GM19372 (cell line): ENCODE data around the gene MICOS13.

Source experiments
- ATAC-seq: cut with Tn5 transposase; IDR thresholded peaks from one replicate; pipeline ENCODE4 v1.9.1; 2021; ENCODE audit warnings: mild to moderate bottlenecking, low read depth, moderate library complexity; ENCODE audit not compliant: unreplicated experiment

Gene MICOS13

DNA sequence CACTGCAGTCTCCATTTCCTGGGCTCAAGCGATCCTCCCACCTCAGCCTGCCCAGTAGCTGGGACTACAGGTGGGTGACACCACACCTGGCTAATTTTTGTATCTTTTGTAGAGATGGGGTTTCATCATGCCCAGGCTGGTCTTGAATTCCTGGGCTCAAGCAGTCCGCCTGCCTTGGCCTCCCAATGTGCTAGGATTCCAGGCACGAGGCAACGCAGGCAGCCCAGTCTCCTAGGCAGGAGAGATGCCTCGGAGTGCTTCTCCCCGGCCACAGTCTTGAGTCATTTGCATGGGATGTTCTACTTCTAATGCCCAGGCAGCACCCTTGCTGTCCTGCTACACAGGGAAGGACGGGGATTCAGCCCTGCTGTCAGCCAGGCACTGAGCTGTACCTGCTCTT is 8.7 kb downstream of the MICOS13 start:
- ATAC-seq, result no peak

- no peak for ATAC-seq
Observed at GRCh38 chr19:5669212-5669611, 11.1 kb downstream of the MICOS13 start.

DNA sequence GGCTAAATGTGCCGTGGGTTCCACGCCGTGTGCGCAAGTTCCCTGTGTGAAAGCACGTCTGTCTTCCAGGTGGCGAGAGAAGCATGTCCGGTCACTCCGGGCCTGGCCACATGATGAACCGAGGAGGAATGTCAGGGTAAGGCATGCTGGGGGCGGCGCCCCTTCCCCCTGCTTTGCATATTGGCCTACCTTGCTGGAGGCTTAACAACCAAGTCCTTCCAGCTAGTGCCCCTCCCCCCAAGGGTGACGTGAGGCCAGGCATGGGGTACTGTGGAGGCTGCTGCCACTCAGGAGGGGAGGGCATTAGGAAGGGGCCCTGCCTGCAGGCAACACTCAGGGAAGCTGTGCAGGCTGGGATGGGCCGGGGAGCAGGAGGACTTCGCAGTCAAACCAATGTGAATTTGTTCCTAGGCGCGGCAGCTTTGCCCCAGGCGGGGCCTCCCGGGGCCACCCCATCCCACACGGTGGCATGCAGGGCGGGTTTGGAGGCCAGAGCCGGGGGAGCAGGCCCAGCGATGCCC is 12.5 kb downstream of the MICOS13 start:
- ATAC-seq, result no peak

DNA sequence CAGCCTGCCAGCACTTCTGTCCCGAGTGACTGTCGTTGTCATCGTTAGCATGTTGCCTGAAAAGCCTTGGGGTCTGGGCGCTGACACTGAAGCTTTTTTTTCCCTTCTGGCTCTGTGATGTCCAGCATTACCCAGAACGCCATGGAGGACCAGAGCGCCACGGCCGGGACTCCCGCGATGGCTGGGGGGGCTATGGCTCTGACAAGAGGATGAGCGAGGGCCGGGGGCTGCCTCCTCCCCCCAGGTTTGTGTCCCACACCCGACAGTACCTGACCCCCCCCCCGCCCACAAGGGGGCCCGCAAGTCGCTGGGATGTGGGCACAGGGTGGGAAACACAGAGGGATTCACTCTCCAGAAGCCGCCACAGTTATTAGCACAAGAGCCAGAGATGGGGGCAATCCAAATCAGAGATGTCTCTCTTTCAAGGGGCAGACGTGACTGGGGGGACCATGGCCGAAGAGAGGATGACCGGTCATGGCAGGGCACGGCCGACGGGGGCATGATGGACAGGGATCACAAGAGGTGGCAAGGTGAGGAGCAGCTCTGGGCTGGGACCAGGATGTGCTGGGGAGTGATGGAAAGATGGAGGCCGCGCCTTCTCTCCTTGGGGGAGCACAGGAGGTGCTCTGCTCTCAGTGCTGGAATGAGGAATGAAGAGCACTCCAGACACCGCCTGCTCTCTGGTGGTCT is 13.2 kb downstream of the MICOS13 start:
- ATAC-seq, result no peak

- no peak for ATAC-seq
Observed at GRCh38 chr19:5665781-5666513, 14.4 kb downstream of the MICOS13 start.

GRCh38 chr19:5664515-5664914 is 15.8 kb downstream of the MICOS13 start:
- ATAC-seq, result no peak

DNA sequence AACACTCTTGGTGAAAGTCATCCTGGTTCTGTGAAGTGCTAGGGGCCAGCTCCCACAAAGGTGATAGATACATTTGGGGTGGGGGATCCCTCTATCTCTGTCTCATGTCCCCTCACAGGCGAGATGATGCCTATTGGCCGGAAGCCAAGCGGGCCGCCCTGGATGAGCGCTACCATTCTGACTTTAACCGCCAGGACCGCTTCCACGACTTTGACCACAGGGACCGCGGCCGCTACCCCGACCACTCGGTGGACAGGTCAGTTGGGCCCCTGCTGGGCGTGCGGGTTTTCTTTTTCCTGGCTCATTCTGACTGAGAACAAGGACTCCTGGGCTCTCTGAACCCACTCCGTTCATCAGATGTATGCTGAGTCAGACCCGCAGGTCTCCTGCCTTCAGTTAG is 16.4 kb downstream of the MICOS13 start:
- ATAC-seq, result no peak

- ATAC-seq, result no peak
Observed at GRCh38 chr19:5661483-5661882, 18.8 kb downstream of the MICOS13 start.

- ATAC-seq, result no peak
Observed at GRCh38 chr19:5655412-5655811, 24.9 kb downstream of the MICOS13 start.

GRCh38 chr19:5654931-5655330 is 25.4 kb downstream of the MICOS13 start:
- no peak for ATAC-seq

DNA sequence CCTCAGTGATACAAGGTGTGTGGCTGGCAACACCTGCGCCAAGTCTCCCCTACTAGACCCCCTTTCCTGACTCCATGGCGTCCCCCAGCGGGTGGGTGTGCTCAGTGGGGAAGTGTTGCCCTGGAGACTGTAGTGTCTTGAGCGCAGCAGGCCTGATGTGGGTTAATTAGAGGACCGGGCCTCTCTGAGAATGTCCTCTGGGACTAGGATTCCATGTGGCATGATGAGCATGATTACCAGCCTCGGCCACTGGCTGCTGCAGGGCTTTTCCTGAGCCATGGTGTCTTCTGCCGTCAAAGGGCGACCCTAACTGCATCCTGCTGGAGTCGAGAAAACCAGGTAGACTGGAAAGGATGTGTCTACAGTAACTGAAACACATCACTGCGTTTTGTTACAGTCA is 28.1 kb downstream of the MICOS13 start:
- no peak for ATAC-seq

DNA sequence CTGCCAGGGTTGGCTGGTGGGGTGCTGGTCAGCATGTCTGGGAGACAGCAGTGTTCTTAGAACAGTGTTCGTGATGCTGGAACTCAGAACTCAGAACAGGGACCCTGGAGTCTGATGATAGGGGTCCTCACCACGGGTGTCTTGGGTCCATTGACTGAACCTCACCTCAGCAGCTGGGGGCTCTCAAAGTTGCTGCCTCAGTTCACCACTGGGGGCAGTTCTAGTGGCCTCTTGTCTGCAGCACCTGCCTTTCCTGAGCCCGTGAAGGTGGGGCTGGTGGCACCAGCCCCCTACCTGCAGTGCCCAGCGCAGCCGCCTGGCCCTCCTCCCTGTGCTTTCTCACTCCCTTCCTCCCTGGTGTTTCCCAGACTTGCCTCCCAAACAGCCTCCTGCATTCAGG is 29.0 kb downstream of the MICOS13 start:
- ATAC-seq, result no peak

DNA sequence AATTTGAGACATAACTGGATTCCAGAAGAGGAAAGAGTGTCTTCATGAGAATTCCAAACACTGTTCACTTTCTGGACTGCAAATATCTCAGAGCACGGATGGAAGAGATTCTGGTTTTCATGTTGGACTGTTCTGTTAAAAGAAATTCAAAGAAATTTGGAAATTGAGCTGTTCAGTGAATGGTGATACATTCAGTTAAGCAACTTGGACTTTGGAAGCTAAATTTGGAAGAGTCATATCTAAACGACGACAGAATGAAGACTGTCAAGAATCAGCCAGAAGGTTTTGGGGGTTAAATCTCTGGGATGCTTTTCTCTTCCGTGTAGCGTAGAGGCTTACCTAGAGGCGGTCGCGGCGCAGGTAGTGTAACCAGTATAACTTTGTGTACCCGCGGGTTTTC is 31.9 kb downstream of the MICOS13 start:
- no peak for ATAC-seq

GRCh38 chr19:5646703-5647102 is 33.6 kb downstream of the MICOS13 start:
- no peak for ATAC-seq

DNA sequence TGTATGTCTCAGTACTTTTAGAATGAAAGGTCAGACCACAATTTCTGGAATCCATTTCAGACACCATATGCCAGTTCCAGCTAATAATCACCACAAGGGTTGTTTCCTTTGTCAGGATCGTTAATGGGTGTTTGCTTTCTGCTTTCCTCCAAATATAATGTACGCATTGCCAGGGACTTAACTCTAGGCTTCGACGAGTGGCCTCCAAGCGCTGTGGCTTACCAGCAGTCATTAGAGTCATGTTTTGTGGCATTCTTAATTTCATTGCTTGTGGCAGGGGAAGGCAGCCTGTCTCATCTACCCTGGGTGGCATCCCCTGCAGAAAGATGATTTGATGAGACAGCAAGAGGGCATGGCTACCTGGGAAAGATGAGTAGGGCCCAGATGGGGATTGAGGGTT is 34.9 kb downstream of the MICOS13 start:
- ATAC-seq, result no peak

DNA sequence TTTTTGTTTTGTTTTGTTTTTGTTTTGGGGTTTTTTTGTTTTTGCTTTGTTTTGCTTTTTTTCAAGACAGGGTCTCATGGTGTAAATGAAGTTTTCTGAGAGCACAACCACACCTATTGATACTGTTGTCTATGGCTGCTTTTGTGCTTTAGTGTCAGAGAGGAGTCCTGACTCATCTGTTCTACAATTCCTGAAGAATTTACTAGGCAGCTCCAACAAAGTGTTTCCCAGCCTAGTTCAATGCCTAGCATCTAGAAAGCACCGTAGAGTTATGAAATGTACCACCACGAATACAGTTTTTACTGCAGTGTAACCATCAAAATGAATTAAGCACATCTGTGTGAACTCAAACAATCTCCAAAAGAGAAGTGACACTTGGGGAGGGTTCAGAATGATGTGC is 36.3 kb downstream of the MICOS13 start:
- no peak for ATAC-seq

- ATAC-seq, result no peak
Observed at GRCh38 chr19:5643060-5643459, 37.3 kb downstream of the MICOS13 start.

DNA sequence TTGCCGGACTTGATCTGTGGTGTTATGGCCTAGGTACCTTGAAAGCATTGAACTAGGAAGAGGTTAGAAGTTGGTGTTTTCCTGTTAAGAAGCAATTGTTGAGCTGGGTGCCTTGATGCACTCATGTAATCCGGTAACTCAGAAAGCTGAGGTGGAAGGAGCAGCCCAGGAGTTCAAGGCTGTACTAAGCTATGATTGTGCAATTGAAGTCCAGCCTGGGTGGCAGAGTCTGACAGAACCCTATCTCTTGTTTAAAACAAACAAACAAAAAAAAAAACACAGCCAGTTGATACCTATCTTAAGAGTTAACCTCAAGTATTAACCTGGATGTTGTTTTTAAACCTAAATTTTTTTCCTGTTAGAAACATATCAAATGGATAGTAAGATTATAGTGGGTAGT is 38.1 kb downstream of the MICOS13 start:
- ATAC-seq, result no peak

DNA sequence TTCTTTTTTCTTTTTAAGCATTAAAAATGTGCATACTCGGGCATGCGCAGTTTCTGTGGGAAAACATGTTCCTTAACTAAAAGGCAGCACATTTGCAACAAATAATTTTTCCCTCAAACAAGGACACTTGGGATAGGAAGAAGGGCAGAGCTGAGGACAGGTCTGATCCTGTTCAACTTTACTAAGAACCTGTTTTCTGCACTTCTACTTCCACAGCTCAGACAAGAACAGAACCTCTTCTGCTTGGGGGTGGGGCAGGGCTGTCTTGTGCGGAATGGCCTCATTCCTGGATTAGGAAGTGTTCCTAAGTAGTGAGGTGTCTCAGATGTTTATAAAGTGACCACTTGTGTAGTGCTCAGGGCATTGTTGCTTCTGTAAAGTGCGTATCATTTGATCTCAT is 39.1 kb downstream of the MICOS13 start:
- ATAC-seq, result no peak

- no peak for ATAC-seq
Observed at GRCh38 chr19:5637971-5638370, 42.3 kb downstream of the MICOS13 start.

GRCh38 chr19:5635427-5635826 is 44.9 kb downstream of the MICOS13 start:
- no peak for ATAC-seq

DNA sequence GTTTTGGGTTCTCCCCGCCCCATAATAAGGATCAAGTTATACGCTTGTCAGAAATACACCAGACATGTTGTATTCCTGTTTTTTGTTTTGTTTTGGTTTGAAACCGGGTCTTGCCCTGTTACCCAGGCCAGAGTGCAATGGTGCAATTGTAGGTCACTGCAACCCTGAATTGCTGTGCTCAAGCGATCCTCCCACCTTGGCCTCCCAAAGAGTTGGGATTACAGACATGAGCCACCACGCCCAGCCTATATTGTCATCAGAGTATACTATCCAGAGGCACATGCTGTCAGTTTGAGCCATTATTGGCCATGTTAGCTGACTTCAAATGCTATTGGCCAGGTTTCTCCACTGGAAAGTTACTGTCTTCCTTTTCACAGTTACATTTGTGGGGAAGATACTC is 47.7 kb downstream of the MICOS13 start:
- no peak for ATAC-seq
